ACC112 (cell line): ENCODE measurements around the gene CERS5.
"Not testable (repeated sequence)": the region's sequence is repeated elsewhere in the genome, so short reads cannot be mapped to it uniquely, and the experiment has no call there.

Source experiments
- H2AFZ ChIP-seq: fragments of 200-600 bp; sonication (generic); one replicate; pipeline ENCODE4 v1.6.0; 2017; ENCODE audit warnings: antibody characterized with exemption, low read length; ENCODE audit not compliant: unreplicated experiment
- H3K27ac ChIP-seq: fragments of 200-600 bp; sonication (generic); 2 replicates; pipeline ENCODE4 v1.5.1; 2014; ENCODE audit warnings: low read depth, mild to moderate bottlenecking, antibody characterized with exemption, low read length, moderate library complexity
- H3K27me3 ChIP-seq: fragments of 200-600 bp; sonication (generic); 2 replicates; pipeline ENCODE4 v1.6.1; 2014; ENCODE audit warnings: mild to moderate bottlenecking, antibody characterized with exemption, low read length, moderate library complexity, mixed read lengths; ENCODE audit not compliant: insufficient read depth
- H3K36me3 ChIP-seq: fragments of 200-600 bp; sonication (generic); 2 replicates; pipeline ENCODE4 v1.6.1; 2016; ENCODE audit warnings: mild to moderate bottlenecking, antibody characterized with exemption, low read length, moderate library complexity, mixed read lengths; ENCODE audit not compliant: insufficient read depth
- H3K4me1 ChIP-seq: fragments of 200-600 bp; sonication (generic); one replicate; pipeline ENCODE4 v1.6.1; 2016; ENCODE audit warnings: low read length, mixed read lengths; ENCODE audit not compliant: insufficient read depth, unreplicated experiment, control insufficient read depth
- H3K4me3 ChIP-seq: fragments of 200-600 bp; sonication (generic); 2 replicates; pipeline ENCODE4 v1.5.1; 2014; ENCODE audit warnings: mild to moderate bottlenecking, low read depth, low read length
- H3K79me2 ChIP-seq: fragments of 200-600 bp; sonication (generic); one replicate; pipeline ENCODE4 v1.6.0; 2016; ENCODE audit warnings: low read length; ENCODE audit not compliant: control insufficient read depth, unreplicated experiment, insufficient read depth

Gene CERS5

GRCh38 chr12:50089730-50090129 is 77.4 kb downstream of the CERS5 start:
- peaks cover 39% of the 10 kb centered on the region for H3K4me1 ChIP-seq
- H2AFZ ChIP-seq = no peak overlapping the region
- H3K4me3 ChIP-seq = no peak overlapping the region
- H3K79me2 ChIP-seq = peaks cover 15% of the 10 kb centered on the region
- peaks cover 26% of the 10 kb centered on the region for H3K36me3 ChIP-seq
- H3K27me3 ChIP-seq = no peaks in the 10 kb centered on the region
- H3K27ac ChIP-seq = no peak overlapping the region; the same call in 1 of the 2 replicates

- no peaks in the 10 kb centered on the region for H3K27me3 ChIP-seq
- H3K4me3 ChIP-seq = peak overlapping the region; percentile 44
- no peak overlapping the region for H2AFZ ChIP-seq
- H3K79me2 ChIP-seq = peaks cover 18% of the 10 kb centered on the region
- peaks cover 26% of the 10 kb centered on the region for H3K36me3 ChIP-seq
- H3K27ac ChIP-seq = peak overlapping the region; percentile 84
- H3K4me1 ChIP-seq = peaks cover 40% of the 10 kb centered on the region
Observed at GRCh38 chr12:50088577-50089335, 78.4 kb downstream of the CERS5 start.

GRCh38 chr12:50087995-50088394 is 79.2 kb downstream of the CERS5 start:
- H3K27me3 ChIP-seq = no peaks in the 10 kb centered on the region
- peaks cover 24% of the 10 kb centered on the region for H3K79me2 ChIP-seq
- H3K4me3 ChIP-seq = peak overlapping the region; percentile 44
- no peak overlapping the region for H2AFZ ChIP-seq
- H3K4me1 ChIP-seq = peaks cover 47% of the 10 kb centered on the region
- peaks cover 26% of the 10 kb centered on the region for H3K36me3 ChIP-seq
- H3K27ac ChIP-seq = peak overlapping the region; percentile 84

DNA sequence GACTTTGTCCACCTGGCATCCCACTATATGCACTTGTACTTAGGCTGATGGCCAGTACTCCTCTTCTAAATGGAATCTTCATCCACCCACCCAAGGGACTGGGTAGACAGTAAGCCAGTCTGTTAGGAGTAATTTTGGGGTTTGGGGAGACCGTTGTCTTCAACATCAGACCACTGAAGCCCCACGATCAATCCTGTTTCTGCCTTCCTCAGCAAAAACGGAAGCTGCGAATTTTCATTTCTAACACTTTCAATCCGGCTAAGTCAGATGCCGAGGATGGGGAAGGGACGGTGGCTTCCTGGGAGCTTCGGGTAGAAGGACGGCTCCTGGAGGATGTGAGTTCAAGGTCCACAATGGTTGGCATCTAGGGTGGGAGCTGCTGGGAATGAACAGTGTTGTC is 80.0 kb downstream of the CERS5 start:
- peaks cover 50% of the 10 kb centered on the region for H3K4me1 ChIP-seq
- H3K27ac ChIP-seq = peak overlapping the region; percentile 84
- H3K36me3 ChIP-seq = peaks cover 26% of the 10 kb centered on the region
- H3K27me3 ChIP-seq = no peaks in the 10 kb centered on the region
- H3K4me3 ChIP-seq = 0 out of 2 replicates have a peak overlapping the region, but pooled peaks have one; percentile 44
- H3K79me2 ChIP-seq = peaks cover 24% of the 10 kb centered on the region
- no peak overlapping the region for H2AFZ ChIP-seq

- no peak overlapping the region for H2AFZ ChIP-seq
- H3K27me3 ChIP-seq = no peaks in the 10 kb centered on the region
- H3K79me2 ChIP-seq = peaks cover 24% of the 10 kb centered on the region
- H3K27ac ChIP-seq = 0 out of 2 replicates have a peak overlapping the region, but pooled peaks have one; percentile 83
- H3K36me3 ChIP-seq = peaks cover 25% of the 10 kb centered on the region
- H3K4me3 ChIP-seq = peak overlapping the region; percentile 100
- H3K4me1 ChIP-seq = peaks cover 50% of the 10 kb centered on the region
Observed at GRCh38 chr12:50086148-50086547, 81.0 kb downstream of the CERS5 start.

- peaks cover 24% of the 10 kb centered on the region for H3K79me2 ChIP-seq
- peaks cover 50% of the 10 kb centered on the region for H3K4me1 ChIP-seq
- H2AFZ ChIP-seq = peak overlapping the region; percentile 37
- peak overlapping the region; percentile 83 for H3K27ac ChIP-seq
- no peaks in the 10 kb centered on the region for H3K27me3 ChIP-seq
- peak overlapping the region; percentile 100 for H3K4me3 ChIP-seq
- H3K36me3 ChIP-seq = peaks cover 22% of the 10 kb centered on the region
Observed at GRCh38 chr12:50085615-50086072, 81.5 kb downstream of the CERS5 start.

GRCh38 chr12:50084775-50085614 is 82.2 kb downstream of the CERS5 start, which contains the start of gene SMARCD1:
SMARCD1 (plus strand) TSS chr12:50085342; CDS start chr12:50085370, 28 bp downstream.
- Histone ChIP-seq H3K4me1 (peaks cover 50% of the 10 kb centered on the region), H2AFZ (peak within 1 kb of the TSS; percentile 98), H3K36me3 (peaks cover 18% of the 10 kb centered on the region), H3K27ac (peak within 1 kb of the TSS; percentile 83), H3K4me3 (peak within 1 kb of the TSS; percentile 100), H3K79me2 (peaks cover 19% of the 10 kb centered on the region), H3K27me3 (no peaks in the 10 kb centered on the region)

- Histone ChIP-seq H3K4me1 (peaks cover 46% of the 10 kb centered on the region), H3K4me3 (peak overlapping the region; percentile 100)
Observed at GRCh38 chr12:50084409-50084774, 82.8 kb downstream of the CERS5 start.

DNA sequence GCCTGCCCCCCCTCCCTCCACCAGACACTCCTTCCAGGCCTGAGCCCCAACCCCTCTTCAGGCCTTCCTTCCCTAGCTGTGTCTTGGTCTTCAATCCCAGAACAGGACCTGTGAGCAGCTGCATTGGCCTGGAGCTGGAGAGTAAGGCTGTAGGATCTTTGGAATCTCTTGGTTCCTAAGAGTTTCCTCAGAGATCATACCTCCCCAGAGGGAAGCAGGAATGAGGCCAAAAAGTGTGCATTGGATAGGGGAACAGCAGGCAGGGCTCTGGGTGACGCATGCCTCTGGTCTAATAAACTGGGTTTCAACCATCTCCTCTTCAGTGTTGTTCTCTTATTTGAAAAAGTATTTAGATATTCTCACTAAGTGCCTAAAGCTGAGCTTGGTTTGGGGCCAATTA is 83.9 kb downstream of the CERS5 start:
- Histone ChIP-seq H3K4me1 (peaks cover 35% of the 10 kb centered on the region), H3K36me3 (0 out of 2 replicates have a peak, but pooled peaks cover 6% of the 10 kb centered on the region), H3K27me3 (no peaks in the 10 kb centered on the region), H2AFZ (no peak overlapping the region), H3K27ac (no peak overlapping the region), H3K4me3 (no peak overlapping the region), H3K79me2 (peaks cover 14% of the 10 kb centered on the region)

More at GRCh38 chr12:50084409-50084774, 82.8 kb downstream of the CERS5 start:
- peak overlapping the region; percentile 83 for H3K27ac ChIP-seq
- H2AFZ ChIP-seq = peak overlapping the region; percentile 98
- H3K79me2 ChIP-seq = peaks cover 16% of the 10 kb centered on the region
- not testable (repeated sequence) for H3K27me3 ChIP-seq
- H3K36me3 ChIP-seq = peaks cover 12% of the 10 kb centered on the region

- peaks cover 28% of the 10 kb centered on the region for H3K4me1 ChIP-seq
- no peaks in the 10 kb centered on the region for H3K27me3 ChIP-seq
- H3K4me3 ChIP-seq = no peak overlapping the region
- no peak overlapping the region for H2AFZ ChIP-seq
- H3K36me3 ChIP-seq = 0 out of 2 replicates have a peak, but pooled peaks cover 5% of the 10 kb centered on the region
- peaks cover 14% of the 10 kb centered on the region for H3K79me2 ChIP-seq
- no peak overlapping the region for H3K27ac ChIP-seq
Observed at GRCh38 chr12:50082644-50083043, 84.5 kb downstream of the CERS5 start.
